ENCODE results near the gene CYP4F2.
"Not testable (repeated sequence)": the region's sequence is repeated elsewhere in the genome, so short reads cannot be mapped to it uniquely, and the experiment has no call there.

GRCh38 chr19:15933761-15934331 is 36.0 kb upstream of the CYP4F2 start:
- TF ChIP-seq EZH2 (IDR thresholded peaks at IDR 0.05; ENCODE audit: insufficient read depth, poor library complexity, severe bottlenecking), result peak; percentile 67
- TF ChIP-seq EZH2phosphoT487 (IDR thresholded peaks at IDR 0.05; ENCODE audit: insufficient read depth, low read depth), result not testable (repeated sequence)
